GM23338 (cell line): ENCODE results near the gene GLB1L.

Experiments used
- CREB1 ChIP-seq: fragments of 250-450 bp; sonication (Bioruptor Pico); IDR thresholded peaks from 2 replicates; pipeline ENCODE4 v1.5.0; 2020; ENCODE audit warnings: low read depth, mild to moderate bottlenecking, moderate library complexity
- CTCF ChIP-seq, 2 experiments: fragments of 200-600 bp in 1 of 2; sonication (generic) in 1 of 2; conservative IDR thresholded peaks; 2 replicates each; pipeline versions ENCODE4 v1.5.1 to v1.6.1; 2016 to 2017; ENCODE audit warnings: antibody characterized with exemption in 2 of 2, low read depth in 2 of 2, mild to moderate bottlenecking in 2 of 2, moderate library complexity in 1 of 2
- EZH2 ChIP-seq: fragments of 200-600 bp; sonication (generic); IDR thresholded peaks from one replicate; pipeline ENCODE4 v1.8.0; 2017; ENCODE audit warnings: antibody characterized with exemption, mild to moderate bottlenecking, low read depth; ENCODE audit not compliant: unreplicated experiment
- POLR2AphosphoS5 ChIP-seq: IDR thresholded peaks from 2 replicates; pipeline ENCODE4 v1.6.1; 2016; ENCODE audit warnings: antibody characterized with exemption, low read depth
- REST ChIP-seq: IDR thresholded peaks from one replicate; pipeline ENCODE4 v1.6.1; 2018; ENCODE audit warnings: antibody characterized with exemption; ENCODE audit not compliant: unreplicated experiment

- no peak for TF ChIP-seq CTCF (conservative IDR thresholded peaks at IDR 0.05; ENCODE audit: low read depth in 2 of 2)
- 0 out of 2 replicates have a peak, but pooled peaks have one; percentile 20 for TF ChIP-seq CREB1 (CRISPR knock-in tag)
- no peak for TF ChIP-seq REST
- no peak for TF ChIP-seq POLR2AphosphoS5
- TF ChIP-seq EZH2 = no peak
Measured at GRCh38 chr2:219252900-219253752, 7.9 kb upstream of the GLB1L start, which contains the start of gene TUBA4B.
